Glutamatergic neuron (in vitro differentiated cells): ENCODE data around the gene PRKCH. TPM values are rescaled to one million over a fixed set of nuclear protein-coding genes. Genes with fewer than 3 reads are reported as not detected.

Experiments used
- DNase-seq: peaks from one replicate; pipeline ENCODE4 v3.0.0; 2022
- H3K27ac Mint-ChIP-seq: one replicate; pipeline ENCODE4 v1.8.0; 2020; ENCODE audit warnings: mild to moderate bottlenecking, mixed read lengths, inconsistent platforms; ENCODE audit not compliant: unreplicated experiment
- H3K27me3 Mint-ChIP-seq: one replicate; pipeline ENCODE4 v1.8.0; 2020; ENCODE audit warnings: mild to moderate bottlenecking, moderate library complexity, mixed read lengths, inconsistent platforms; ENCODE audit not compliant: unreplicated experiment
- H3K36me3 Mint-ChIP-seq: one replicate; pipeline ENCODE4 v1.8.0; 2020; ENCODE audit warnings: mild to moderate bottlenecking, mixed read lengths, inconsistent platforms; ENCODE audit not compliant: unreplicated experiment
- H3K4me1 Mint-ChIP-seq: one replicate; pipeline ENCODE4 v1.8.0; 2020; ENCODE audit warnings: mild to moderate bottlenecking, low read depth, mixed read lengths, inconsistent platforms; ENCODE audit not compliant: unreplicated experiment
- H3K4me3 Mint-ChIP-seq: one replicate; pipeline ENCODE4 v1.8.0; 2020; ENCODE audit warnings: mild to moderate bottlenecking, mixed read lengths, inconsistent platforms; ENCODE audit not compliant: unreplicated experiment
- H3K9me3 Mint-ChIP-seq: one replicate; pipeline ENCODE4 v1.8.0; 2020; ENCODE audit warnings: mild to moderate bottlenecking, moderate library complexity, mixed read lengths, inconsistent platforms; ENCODE audit not compliant: unreplicated experiment
- CTCF ChIP-seq: fragments of 200-600 bp; sonication (generic); IDR thresholded peaks from one replicate; pipeline ENCODE4 v1.5.0; 2021; ENCODE audit not compliant: partially characterized antibody, unreplicated experiment
- total RNA-seq: library from RNA; stranded (reverse); fragmentation: NEBNext Ultra II Directional; extraction: Animal tissue kit (Norgen Biotek cat#: 25700); gene quantifications from one replicate; pipeline ENCODE4 v1.2.1, GENCODE V29; 2021; ENCODE audit not compliant: unreplicated experiment

PRKCH gene
- total RNA-seq, 1 donor from 2014 or later = 0.54 TPM

GRCh38 chr14:61516964-61517653 lies 195.7 kb downstream of the PRKCH start:
- H3K9me3 Mint-ChIP-seq = no peaks in the 10 kb centered on the region
- no peak for TF ChIP-seq CTCF
- no peak for DNase-seq
- H3K36me3 Mint-ChIP-seq = no peaks in the 10 kb centered on the region
- no peaks in the 10 kb centered on the region for H3K27me3 Mint-ChIP-seq
- no peak overlapping the region for H3K27ac Mint-ChIP-seq
- peaks cover 2% of the 10 kb centered on the region for H3K4me1 Mint-ChIP-seq
- H3K4me3 Mint-ChIP-seq = no peak overlapping the region

GRCh38 chr14:61517911-61518384 lies 196.6 kb downstream of the PRKCH start:
- H3K36me3 Mint-ChIP-seq = no peaks in the 10 kb centered on the region
- peaks cover 2% of the 10 kb centered on the region for H3K4me1 Mint-ChIP-seq
- H3K9me3 Mint-ChIP-seq = peaks cover 2% of the 10 kb centered on the region
- H3K4me3 Mint-ChIP-seq = no peak overlapping the region
- H3K27ac Mint-ChIP-seq = no peak overlapping the region
- DNase-seq = no peak
- H3K27me3 Mint-ChIP-seq = no peaks in the 10 kb centered on the region
- no peak for TF ChIP-seq CTCF

- H3K27me3 Mint-ChIP-seq = no peaks in the 10 kb centered on the region
- DNase-seq = no peak
- H3K36me3 Mint-ChIP-seq = no peaks in the 10 kb centered on the region
- H3K27ac Mint-ChIP-seq = no peak overlapping the region
- no peak for TF ChIP-seq CTCF
- peaks cover 2% of the 10 kb centered on the region for H3K9me3 Mint-ChIP-seq
- H3K4me1 Mint-ChIP-seq = peaks cover 2% of the 10 kb centered on the region
- no peak overlapping the region for H3K4me3 Mint-ChIP-seq
Observed at GRCh38 chr14:61518403-61518802, 197.0 kb downstream of the PRKCH start.

GRCh38 chr14:61519106-61519505 lies 197.7 kb downstream of the PRKCH start:
- Mint-ChIP-seq H3K27me3 (no peaks in the 10 kb centered on the region), H3K4me3 (no peak overlapping the region), H3K4me1 (peaks cover 2% of the 10 kb centered on the region), H3K27ac (no peak overlapping the region), H3K36me3 (no peaks in the 10 kb centered on the region), H3K9me3 (peaks cover 2% of the 10 kb centered on the region)
- no peak for DNase-seq
- TF ChIP-seq CTCF = no peak

- Mint-ChIP-seq H3K27ac (no peak overlapping the region), H3K27me3 (no peaks in the 10 kb centered on the region), H3K36me3 (no peaks in the 10 kb centered on the region)
Observed at GRCh38 chr14:61519735-61520134, 198.4 kb downstream of the PRKCH start.

More at GRCh38 chr14:61519735-61520134, 198.4 kb downstream of the PRKCH start:
- DNase-seq = no peak
- Mint-ChIP-seq H3K4me3 (no peak overlapping the region), H3K4me1 (peaks cover 2% of the 10 kb centered on the region), H3K9me3 (peaks cover 2% of the 10 kb centered on the region)
- no peak for TF ChIP-seq CTCF
